HUES48 (cell line): ENCODE measurements around the gene LARP1B.
"Not testable (repeated sequence)": the region's sequence is repeated elsewhere in the genome, so short reads cannot be mapped to it uniquely, and the experiment has no call there.

ENCODE experiments used
- H3K27ac ChIP-seq: one replicate; pipeline ENCODE4 v1.7.0; 2013; ENCODE audit warnings: low read depth, low read length, inconsistent platforms
- H3K27me3 ChIP-seq: 2 replicates; pipeline ENCODE4 v1.6.1; 2013; ENCODE audit warnings: mild to moderate bottlenecking, low read length; ENCODE audit not compliant: control insufficient read depth, insufficient read depth
- H3K36me3 ChIP-seq: 2 replicates; pipeline ENCODE4 v1.6.1; 2013; ENCODE audit warnings: low read length; ENCODE audit not compliant: control insufficient read depth, insufficient read depth
- H3K4me1 ChIP-seq: 2 replicates; pipeline ENCODE4 v1.6.1; 2013; ENCODE audit warnings: mild to moderate bottlenecking, low read length; ENCODE audit not compliant: control insufficient read depth, insufficient read depth
- H3K4me3 ChIP-seq: 2 replicates; pipeline ENCODE4 v1.5.1; 2013; ENCODE audit warnings: mild to moderate bottlenecking, low read depth, low read length
- H3K9ac ChIP-seq: 2 replicates; pipeline ENCODE4 v1.6.1; 2013; ENCODE audit warnings: mild to moderate bottlenecking, low read depth, low read length, moderate library complexity
- H3K9me3 ChIP-seq: 2 replicates; pipeline ENCODE4 v1.6.1; 2013; ENCODE audit warnings: low read length; ENCODE audit not compliant: control insufficient read depth, insufficient read depth

The LARP1B gene

DNA sequence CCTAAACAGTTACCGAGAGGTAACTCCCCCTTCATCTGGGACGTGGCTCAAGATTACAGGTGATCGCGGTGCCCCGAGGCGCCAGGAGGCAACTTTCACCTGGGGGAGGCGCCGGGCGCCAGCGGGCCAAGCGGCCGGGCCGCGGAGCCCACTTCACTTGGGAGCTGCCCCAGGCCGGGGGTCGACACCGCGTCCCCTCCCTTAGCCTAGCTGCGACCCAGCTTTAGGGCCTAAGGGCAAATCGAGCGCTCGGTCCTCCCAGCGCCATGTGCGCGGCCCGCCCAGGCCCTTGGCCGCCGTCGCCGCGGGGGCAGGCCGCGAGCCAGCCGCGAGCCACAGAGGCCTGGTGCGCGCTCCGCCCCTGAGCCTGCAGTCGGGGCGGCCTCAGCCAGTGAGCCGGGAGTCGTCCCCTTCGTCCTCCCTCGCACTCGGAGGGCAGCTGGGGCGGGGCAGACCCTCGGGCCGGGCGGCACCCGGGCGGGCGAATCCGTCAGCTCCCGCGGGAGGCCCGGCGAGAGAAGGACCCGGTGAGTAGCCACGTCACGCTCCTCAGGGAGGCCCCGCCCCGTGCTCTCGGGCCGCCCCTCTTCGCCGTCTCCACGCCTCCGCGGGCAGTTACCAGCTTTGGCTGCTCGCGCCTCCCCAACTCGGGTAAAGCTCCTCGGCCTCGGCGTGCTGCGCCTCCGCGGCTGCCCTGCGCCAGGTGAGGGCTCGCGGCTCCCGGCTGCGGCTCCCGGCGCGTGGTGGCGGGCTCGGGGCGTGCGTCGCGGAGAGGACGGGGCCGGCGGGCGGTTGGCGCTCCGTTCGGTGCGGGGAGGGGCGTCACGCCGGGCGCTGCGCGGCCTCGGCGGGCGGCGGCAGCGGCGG, at the start of gene LARP1B:
LARP1B (plus strand) TSS at position 614 of the 867 bp plus-strand sequence. CDS start 13,640 bp downstream, outside the sequence.
- H3K27me3 ChIP-seq, result no peaks in the 10 kb centered on the region

DNA sequence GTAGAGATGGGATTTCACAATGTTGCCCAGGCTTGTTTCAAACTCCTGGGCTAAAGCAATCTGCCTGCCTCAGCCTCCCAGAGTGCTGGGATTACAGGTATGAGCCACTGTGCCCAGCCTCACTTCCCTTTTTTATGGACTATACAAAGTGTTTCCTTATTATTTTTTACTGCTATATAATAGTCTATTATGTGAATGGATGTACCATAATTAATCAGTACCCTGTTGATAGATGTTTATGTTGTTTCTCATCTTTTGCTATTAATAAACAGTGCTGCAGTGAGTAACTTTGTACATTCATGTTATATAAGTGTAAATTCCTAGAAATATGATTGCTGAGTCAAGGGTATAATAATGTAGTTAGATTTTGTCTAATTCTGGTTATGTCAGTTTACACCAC, 35.8 kb upstream of the LARP1B start:
- Histone ChIP-seq H3K4me1 (no peaks in the 10 kb centered on the region), H3K9me3 (no peaks in the 10 kb centered on the region), H3K36me3 (peaks cover 44% of the 10 kb centered on the region), H3K9ac (no peak overlapping the region), H3K4me3 (no peak overlapping the region), H3K27me3 (no peaks in the 10 kb centered on the region), H3K27ac (no peak overlapping the region)

More for the DNA sequence above, at the start of gene LARP1B:
- peak within 1 kb of the TSS; percentile 94 for H3K9ac ChIP-seq
- no peaks in the 10 kb centered on the region for H3K36me3 ChIP-seq
- peaks cover 17% of the 10 kb centered on the region for H3K4me1 ChIP-seq
- H3K9me3 ChIP-seq, result no peaks in the 10 kb centered on the region
- H3K27ac ChIP-seq, result peak within 1 kb of the TSS; percentile 97
- H3K4me3 ChIP-seq, result peak within 1 kb of the TSS; percentile 81

GRCh38 chr4:128029907-128030306, 31.2 kb upstream of the LARP1B start:
- Histone ChIP-seq H3K36me3 (peaks cover 26% of the 10 kb centered on the region), H3K27me3 (no peaks in the 10 kb centered on the region), H3K27ac (no peak overlapping the region), H3K4me3 (no peak overlapping the region), H3K9me3 (no peaks in the 10 kb centered on the region), H3K9ac (no peak overlapping the region), H3K4me1 (no peaks in the 10 kb centered on the region)

DNA sequence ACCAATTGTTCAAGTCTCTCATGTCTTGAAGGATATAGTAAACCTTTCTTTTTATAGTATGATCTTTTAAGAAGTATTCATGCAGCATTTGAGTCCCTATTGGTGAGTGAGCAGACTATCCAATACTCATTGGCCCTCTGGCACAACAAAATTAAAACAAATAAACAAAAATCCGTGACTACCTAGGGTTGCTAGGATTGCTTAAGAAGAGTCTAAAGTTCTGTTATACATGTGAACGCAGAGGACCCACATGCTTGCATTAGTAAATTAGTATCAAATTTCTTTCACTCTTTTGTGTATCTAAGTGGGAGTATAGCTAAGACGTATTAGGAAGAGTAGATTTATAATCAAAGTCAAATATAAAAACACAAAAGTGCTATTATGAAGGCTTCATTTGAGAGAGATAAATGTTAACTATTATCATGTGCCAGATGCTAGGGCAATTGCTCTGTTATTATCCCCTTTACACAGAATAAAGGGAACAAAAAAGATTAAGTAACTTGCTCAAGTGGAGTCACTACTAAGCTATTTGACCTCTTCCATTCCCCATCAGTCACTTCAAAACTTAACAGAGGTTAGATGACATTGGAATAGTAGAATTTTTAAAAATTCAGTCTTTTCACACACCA, 29.2 kb upstream of the LARP1B start:
- Histone ChIP-seq H3K4me3 (no peak overlapping the region), H3K27me3 (no peaks in the 10 kb centered on the region), H3K9ac (no peak overlapping the region), H3K4me1 (no peaks in the 10 kb centered on the region), H3K27ac (no peak overlapping the region), H3K9me3 (no peaks in the 10 kb centered on the region), H3K36me3 (peaks cover 26% of the 10 kb centered on the region)

DNA sequence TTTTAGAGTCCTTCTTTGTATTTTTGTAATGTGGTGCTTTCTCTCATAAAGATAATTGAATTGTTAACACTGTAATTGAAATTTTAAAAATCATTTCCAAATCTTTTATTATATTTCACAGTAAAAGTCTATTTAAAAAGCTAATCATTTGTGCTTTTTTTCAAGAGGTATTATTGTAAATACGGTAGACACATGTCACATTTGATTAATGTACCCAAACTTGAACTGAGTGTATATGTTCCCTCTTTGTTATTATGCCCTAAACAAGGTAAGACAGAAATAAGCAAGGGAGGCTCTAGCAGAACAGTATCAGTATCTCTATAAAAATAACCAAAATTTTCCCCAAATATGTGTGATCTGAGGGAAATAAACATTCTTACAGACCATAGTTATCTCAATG, 21.5 kb upstream of the LARP1B start:
- Histone ChIP-seq H3K9ac (no peak overlapping the region), H3K27ac (no peak overlapping the region), H3K36me3 (no peaks in the 10 kb centered on the region), H3K9me3 (no peaks in the 10 kb centered on the region), H3K4me3 (no peak overlapping the region), H3K27me3 (no peaks in the 10 kb centered on the region), H3K4me1 (no peaks in the 10 kb centered on the region)

- not testable (repeated sequence) for H3K4me3 ChIP-seq, H3K4me1 ChIP-seq, H3K9ac ChIP-seq, H3K36me3 ChIP-seq, H3K27me3 ChIP-seq, H3K9me3 ChIP-seq, H3K27ac ChIP-seq
Observed at GRCh38 chr4:128047019-128047418, 14.1 kb upstream of the LARP1B start.

- H3K27ac ChIP-seq, H3K36me3 ChIP-seq, H3K9me3 ChIP-seq, H3K4me3 ChIP-seq, H3K9ac ChIP-seq, H3K4me1 ChIP-seq, H3K27me3 ChIP-seq: not testable (repeated sequence)
Observed at GRCh38 chr4:128047514-128047913, 13.6 kb upstream of the LARP1B start.

DNA sequence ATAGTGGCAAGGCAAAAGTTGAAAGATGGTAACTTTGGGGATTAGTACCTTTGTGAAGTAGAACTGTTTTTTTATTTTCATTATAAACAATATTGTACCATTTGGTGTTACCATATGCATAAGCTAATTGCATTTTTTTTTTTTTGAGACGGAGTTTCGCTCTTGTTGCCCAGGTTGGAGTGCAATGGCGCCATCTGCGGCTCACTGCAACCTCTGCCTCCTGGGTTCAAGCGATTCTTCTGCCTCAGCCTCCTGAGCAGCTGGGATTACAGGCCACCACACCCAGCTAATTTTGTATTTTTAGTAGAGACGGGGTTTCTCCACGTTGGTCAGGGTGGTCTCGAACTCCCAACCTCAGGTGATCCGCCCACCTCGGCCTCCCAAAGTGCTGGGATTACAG, 9.9 kb upstream of the LARP1B start:
- H3K4me3 ChIP-seq, H3K27ac ChIP-seq, H3K36me3 ChIP-seq, H3K4me1 ChIP-seq, H3K27me3 ChIP-seq, H3K9me3 ChIP-seq, H3K9ac ChIP-seq: not testable (repeated sequence)

GRCh38 chr4:128054907-128055306, 6.2 kb upstream of the LARP1B start:
- H3K27me3 ChIP-seq, H3K4me1 ChIP-seq, H3K36me3 ChIP-seq, H3K4me3 ChIP-seq, H3K9me3 ChIP-seq: not testable (repeated sequence)
- Histone ChIP-seq H3K27ac (peak overlapping the region; percentile 84), H3K9ac (peak overlapping the region; percentile 27)

DNA sequence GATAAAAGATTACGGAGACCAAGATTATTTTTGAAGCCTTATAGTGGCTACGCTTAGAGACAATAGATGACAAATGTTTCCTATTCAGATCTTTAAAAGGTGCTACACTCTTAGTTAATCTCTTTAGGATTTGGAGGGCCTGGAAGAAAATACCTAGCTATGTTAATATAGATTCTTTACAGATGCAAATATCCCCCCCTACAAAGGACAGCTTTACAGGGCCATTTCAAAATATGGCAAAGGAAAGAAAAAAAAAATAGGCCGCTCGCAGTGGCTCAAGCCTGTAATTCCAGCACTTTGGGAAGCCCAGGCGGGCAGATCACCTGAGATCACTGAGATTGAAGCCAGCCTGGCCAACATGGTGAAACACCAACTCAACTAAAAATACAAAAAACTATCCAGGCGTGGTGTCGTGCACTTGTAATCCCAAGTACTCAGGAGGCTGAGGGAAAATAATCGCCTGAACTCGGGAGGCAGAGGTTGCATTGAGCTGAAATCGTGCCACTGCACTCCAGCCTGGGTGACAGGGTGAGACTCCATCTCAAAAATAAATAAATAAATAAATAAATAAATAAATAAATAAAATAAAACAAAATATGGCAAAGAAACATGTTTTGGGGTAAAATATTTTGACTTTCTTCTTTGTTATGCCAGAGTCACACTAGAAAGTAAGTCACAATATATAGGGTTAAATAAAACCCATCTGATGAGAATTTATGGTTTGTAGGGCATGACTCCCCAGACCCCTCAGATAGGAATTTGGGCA, 5.5 kb upstream of the LARP1B start:
- H3K27ac ChIP-seq, result peak overlapping the region; percentile 84
- H3K36me3 ChIP-seq, H3K4me1 ChIP-seq, H3K4me3 ChIP-seq, H3K9me3 ChIP-seq, H3K27me3 ChIP-seq: not testable (repeated sequence)
- H3K9ac ChIP-seq, result peak overlapping the region; percentile 27

GRCh38 chr4:128056396-128056795, 4.7 kb upstream of the LARP1B start:
- Histone ChIP-seq H3K9me3 (no peaks in the 10 kb centered on the region), H3K27ac (no peak overlapping the region), H3K4me1 (peaks cover 7% of the 10 kb centered on the region), H3K27me3 (no peaks in the 10 kb centered on the region), H3K36me3 (no peaks in the 10 kb centered on the region), H3K9ac (no peak overlapping the region), H3K4me3 (no peak overlapping the region)
